H9 (cell line): ENCODE results near the gene MRPL36. TPM values are rescaled to one million over a fixed set of nuclear protein-coding genes. Genes with fewer than 3 reads are reported as not detected.

Experiments
- DNase-seq: peaks from one replicate; pipeline ENCODE4 v3.0.0-alpha.2; 2017
- H2AFZ ChIP-seq: one replicate; pipeline ENCODE4 v1.6.1; 2013; ENCODE audit warnings: mild to moderate bottlenecking, low read length, control low read depth, moderate library complexity
- H2AK5ac ChIP-seq: 2 replicates; pipeline ENCODE4 v1.6.1; 2013; ENCODE audit warnings: low read length, control low read depth, mixed read lengths; ENCODE audit not compliant: insufficient read length
- H2BK120ac ChIP-seq: one replicate; pipeline ENCODE4 v1.6.1; 2013; ENCODE audit warnings: low read depth, mild to moderate bottlenecking, low read length, control low read depth, inconsistent platforms; ENCODE audit not compliant: poor library complexity, severe bottlenecking
- H2BK12ac ChIP-seq: 2 replicates; pipeline ENCODE4 v1.6.1; 2013; ENCODE audit warnings: low read length, control low read depth, mixed read lengths, low read depth; ENCODE audit not compliant: insufficient read length
- H2BK15ac ChIP-seq: 2 replicates; pipeline ENCODE4 v1.6.1; 2013; ENCODE audit warnings: low read depth, low read length, control low read depth
- H2BK20ac ChIP-seq: one replicate; pipeline ENCODE4 v1.6.1; 2013; ENCODE audit warnings: low read depth, mild to moderate bottlenecking, low read length, control low read depth, inconsistent platforms; ENCODE audit not compliant: poor library complexity, severe bottlenecking
- H2BK5ac ChIP-seq: 2 replicates; pipeline ENCODE4 v1.6.1; 2013; ENCODE audit warnings: low read length, control low read depth, mixed read lengths; ENCODE audit not compliant: insufficient read length
- H3K14ac ChIP-seq: 2 replicates; pipeline ENCODE4 v1.6.1; 2013; ENCODE audit warnings: low read length, control low read depth; ENCODE audit not compliant: insufficient read depth
- H3K18ac ChIP-seq: 2 replicates; pipeline ENCODE4 v1.6.1; 2013; ENCODE audit warnings: low read depth, mild to moderate bottlenecking, mixed read lengths, low read length, control low read depth; ENCODE audit not compliant: insufficient read length
- H3K23ac ChIP-seq: 2 replicates; pipeline ENCODE4 v1.6.1; 2013; ENCODE audit warnings: low read length, control low read depth, mixed read lengths, low read depth; ENCODE audit not compliant: insufficient read length
- H3K23me2 ChIP-seq: 2 replicates; pipeline ENCODE4 v1.6.1; 2013; ENCODE audit warnings: low read depth, mild to moderate bottlenecking, mixed read lengths, low read length, control low read depth; ENCODE audit not compliant: insufficient read length, poor library complexity, severe bottlenecking
- H3K27ac ChIP-seq: 2 replicates; pipeline ENCODE4 v1.5.1; 2013; ENCODE audit warnings: low read length, control low read depth, mixed read lengths, low read depth; ENCODE audit not compliant: insufficient read length
- H3K27me3 ChIP-seq: 2 replicates; pipeline ENCODE4 v1.6.1; 2013; ENCODE audit warnings: low read length, control low read depth, inconsistent platforms; ENCODE audit not compliant: insufficient read depth
- H3K4ac ChIP-seq: 2 replicates; pipeline ENCODE4 v1.6.1; 2013; ENCODE audit warnings: low read depth, mild to moderate bottlenecking, control low read depth, inconsistent platforms, low read length, moderate library complexity
- H3K4me1 ChIP-seq: 2 replicates; pipeline ENCODE4 v1.6.1; 2013; ENCODE audit warnings: low read length, control low read depth, inconsistent platforms; ENCODE audit not compliant: insufficient read depth
- H3K4me2 ChIP-seq: 2 replicates; pipeline ENCODE4 v1.6.1; 2013; ENCODE audit warnings: low read length, control low read depth, mixed read lengths; ENCODE audit not compliant: insufficient read length, insufficient read depth
- H3K56ac ChIP-seq: 2 replicates; pipeline ENCODE4 v1.6.1; 2013; ENCODE audit warnings: low read depth, mild to moderate bottlenecking, mixed read lengths, low read length, control low read depth; ENCODE audit not compliant: insufficient read length
- H3K79me1 ChIP-seq: 2 replicates; pipeline ENCODE4 v1.6.1; 2013; ENCODE audit warnings: low read depth, mild to moderate bottlenecking, moderate library complexity, low read length, control low read depth, inconsistent platforms; ENCODE audit not compliant: insufficient read depth, poor library complexity, severe bottlenecking
- H3K79me2 ChIP-seq: 2 replicates; pipeline ENCODE4 v1.6.1; 2013; ENCODE audit warnings: low read length, control low read depth, inconsistent platforms; ENCODE audit not compliant: insufficient read depth
- H3K9ac ChIP-seq: 2 replicates; pipeline ENCODE4 v1.6.1; 2013; ENCODE audit warnings: low read length, control low read depth, mixed read lengths; ENCODE audit not compliant: insufficient read length; ENCODE audit errors: extremely low read depth
- H3K9me3 ChIP-seq: one replicate; pipeline ENCODE4 v1.6.1; 2013; ENCODE audit warnings: low read depth, low read length, inconsistent platforms; ENCODE audit not compliant: control insufficient read depth
- H3T11ph ChIP-seq: one replicate; pipeline ENCODE4 v1.6.1; 2013; ENCODE audit warnings: mild to moderate bottlenecking, low read length, control low read depth, inconsistent platforms
- H4K20me1 ChIP-seq: one replicate; pipeline ENCODE4 v1.6.1; 2013; ENCODE audit not compliant: control insufficient read depth, insufficient read length, insufficient read depth
- H4K5ac ChIP-seq: 2 replicates; pipeline ENCODE4 v1.6.1; 2013; ENCODE audit warnings: low read depth, mild to moderate bottlenecking, mixed read lengths, low read length, control low read depth; ENCODE audit not compliant: insufficient read length
- H4K8ac ChIP-seq: replicated peaks from 2 replicates; pipeline ENCODE4 v1.6.1; 2013; ENCODE audit warnings: low read length, control low read depth, mixed read lengths, low read depth; ENCODE audit not compliant: insufficient read length
- H4K91ac ChIP-seq: 2 replicates; pipeline ENCODE4 v1.6.1; 2013; ENCODE audit warnings: low read depth, mild to moderate bottlenecking, moderate library complexity, mixed read lengths, low read length, control low read depth; ENCODE audit not compliant: insufficient read length
- H3K27ac Mint-ChIP-seq, 3 experiments: 2 replicates in 2 of 3; 3 replicates in 1 of 3; pipeline ENCODE4 v1.8.0; 2020 to 2021; ENCODE audit warnings: mixed read lengths in 3 of 3, mild to moderate bottlenecking in 1 of 3, moderate library complexity in 1 of 3
- H3K27me3 Mint-ChIP-seq: 2 replicates; pipeline ENCODE4 v1.8.0; 2021; ENCODE audit warnings: low read depth, mild to moderate bottlenecking, moderate library complexity, mixed read lengths
- H3K36me3 Mint-ChIP-seq, 3 experiments: 2 replicates in 2 of 3; 3 replicates in 1 of 3; pipeline ENCODE4 v1.8.0; 2020 to 2021; ENCODE audit warnings: low read depth in 3 of 3, mixed read lengths in 3 of 3; ENCODE audit not compliant: insufficient read depth in 1 of 3
- H3K4me1 Mint-ChIP-seq, 2 experiments: 2 replicates each; pipeline ENCODE4 v1.8.0; 2020; ENCODE audit warnings: mixed read lengths in 2 of 2
- H3K4me3 Mint-ChIP-seq, 2 experiments: 2 replicates in 1 of 2; 3 replicates in 1 of 2; pipeline ENCODE4 v1.8.0; 2020 to 2021; ENCODE audit warnings: mild to moderate bottlenecking in 2 of 2, mixed read lengths in 2 of 2, moderate library complexity in 1 of 2
- H3K9me3 Mint-ChIP-seq, 2 experiments: 2 replicates in 1 of 2; 3 replicates in 1 of 2; pipeline ENCODE4 v1.8.0; 2020; ENCODE audit warnings: mild to moderate bottlenecking in 2 of 2, mixed read lengths in 2 of 2, moderate library complexity in 1 of 2
- WGBS: extraction: QIAGEN DNeasy Blood & Tissue Kit; methylation state at CpG from one replicate; pipeline ENCODE4 v1.1.7; 2013; ENCODE audit warnings: missing lambda C conversion rate, low lambda C conversion rate, mixed read lengths; ENCODE audit not compliant: insufficient read length; ENCODE audit errors: extremely low coverage; 5-methylcytosine and 5-hydroxymethylcytosine counted together
- total RNA-seq: library from RNA; stranded (reverse); gene quantifications from 2 replicates; pipeline ENCODE4 v1.2.1, GENCODE V29; 2021
- TF ChIP-seq, protein P1 (sequence below): fragments of 200-600 bp; sonication (generic); conservative IDR thresholded peaks from 3 replicates; pipeline ENCODE4 v1.8.0; 2021; ENCODE audit warnings: antibody characterized with exemption, mild to moderate bottlenecking

MRPL36 gene
- total RNA-seq, 1 experiment from 2014 or later = 67.3 TPM

DNA sequence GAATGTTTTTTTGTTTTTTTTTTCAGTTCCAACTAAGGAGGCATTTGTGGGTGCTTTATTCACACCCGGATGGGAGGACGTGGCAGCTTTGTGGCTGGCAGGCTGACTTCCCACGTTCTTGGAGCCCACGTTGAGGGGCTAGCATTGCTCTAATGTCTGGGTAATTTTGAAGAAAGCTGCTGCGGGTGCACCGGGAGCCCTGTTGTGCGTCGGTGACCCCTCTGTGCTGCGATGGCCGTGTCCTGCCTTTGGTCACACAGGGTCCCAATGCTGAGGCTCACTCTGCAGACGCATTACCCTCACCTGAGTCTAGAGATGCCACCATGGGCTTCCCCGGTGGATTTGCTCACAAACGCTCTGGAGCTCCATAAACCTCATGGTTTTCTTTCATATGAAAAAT is 35.8 kb upstream of the MRPL36 start:
- no peak overlapping the region for H3K4me3 Mint-ChIP-seq
- Histone ChIP-seq H3K18ac (no peak overlapping the region), H3K9me3 (no peaks in the 10 kb centered on the region), H2BK5ac (no peak overlapping the region), H3T11ph (no peak overlapping the region), H3K4me2 (no peak overlapping the region), H3K79me1 (no peaks in the 10 kb centered on the region), H3K79me2 (no peaks in the 10 kb centered on the region), H2BK15ac (no peak overlapping the region), H4K91ac (no peak overlapping the region), H3K23ac (no peak overlapping the region), H3K56ac (no peak overlapping the region), H2BK120ac (no peak overlapping the region), H3K14ac (no peak overlapping the region), H2AFZ (no peak overlapping the region), H3K4me1 (no peaks in the 10 kb centered on the region), H4K20me1 (no peaks in the 10 kb centered on the region), H4K5ac (no peak overlapping the region), H2BK12ac (no peak overlapping the region), H3K27ac (no peak overlapping the region), H2BK20ac (no peak overlapping the region), H3K23me2 (no peaks in the 10 kb centered on the region), H2AK5ac (no peak overlapping the region), H3K9ac (no peak overlapping the region), H4K8ac (no peak overlapping the region), H3K27me3 (no peaks in the 10 kb centered on the region), H3K4ac (no peak overlapping the region)
- no peak for DNase-seq
- no peaks in the 10 kb centered on the region for H3K36me3 Mint-ChIP-seq
- peaks cover 27 to 52% of the 10 kb centered on the region in 2 experiments for H3K4me1 Mint-ChIP-seq
- no peak overlapping the region for H3K27ac Mint-ChIP-seq
- H3K27me3 Mint-ChIP-seq = peaks cover 22% of the 10 kb centered on the region
- no peaks in the 10 kb centered on the region; a peak in 1 of 5 replicates for H3K9me3 Mint-ChIP-seq
- TF ChIP-seq, protein P1, sequence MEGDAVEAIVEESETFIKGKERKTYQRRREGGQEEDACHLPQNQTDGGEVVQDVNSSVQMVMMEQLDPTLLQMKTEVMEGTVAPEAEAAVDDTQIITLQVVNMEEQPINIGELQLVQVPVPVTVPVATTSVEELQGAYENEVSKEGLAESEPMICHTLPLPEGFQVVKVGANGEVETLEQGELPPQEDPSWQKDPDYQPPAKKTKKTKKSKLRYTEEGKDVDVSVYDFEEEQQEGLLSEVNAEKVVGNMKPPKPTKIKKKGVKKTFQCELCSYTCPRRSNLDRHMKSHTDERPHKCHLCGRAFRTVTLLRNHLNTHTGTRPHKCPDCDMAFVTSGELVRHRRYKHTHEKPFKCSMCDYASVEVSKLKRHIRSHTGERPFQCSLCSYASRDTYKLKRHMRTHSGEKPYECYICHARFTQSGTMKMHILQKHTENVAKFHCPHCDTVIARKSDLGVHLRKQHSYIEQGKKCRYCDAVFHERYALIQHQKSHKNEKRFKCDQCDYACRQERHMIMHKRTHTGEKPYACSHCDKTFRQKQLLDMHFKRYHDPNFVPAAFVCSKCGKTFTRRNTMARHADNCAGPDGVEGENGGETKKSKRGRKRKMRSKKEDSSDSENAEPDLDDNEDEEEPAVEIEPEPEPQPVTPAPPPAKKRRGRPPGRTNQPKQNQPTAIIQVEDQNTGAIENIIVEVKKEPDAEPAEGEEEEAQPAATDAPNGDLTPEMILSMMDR = no peak
- WGBS = no CpG with 5 or more reads among the region's 13 CpGs
